NT2/D1 (cell line): ENCODE results near the gene URAD.
A peak's percentile ranks its signal among the peaks of the same experiment; 100 is the strongest.

Source experiments
- SUZ12 ChIP-seq: IDR thresholded peaks from 2 replicates; pipeline ENCODE4 v1.6.1; 2011; ENCODE audit not compliant: insufficient read length, insufficient read depth; ENCODE audit errors: extremely low read depth
- YY1 ChIP-seq: IDR thresholded peaks from 2 replicates; pipeline ENCODE4 v1.6.1; 2011; ENCODE audit not compliant: insufficient read length, insufficient read depth
- ZNF274 ChIP-seq: IDR thresholded peaks from 2 replicates; pipeline ENCODE4 v1.6.1; 2011; ENCODE audit warnings: mild to moderate bottlenecking, low read depth, low read length

DNA sequence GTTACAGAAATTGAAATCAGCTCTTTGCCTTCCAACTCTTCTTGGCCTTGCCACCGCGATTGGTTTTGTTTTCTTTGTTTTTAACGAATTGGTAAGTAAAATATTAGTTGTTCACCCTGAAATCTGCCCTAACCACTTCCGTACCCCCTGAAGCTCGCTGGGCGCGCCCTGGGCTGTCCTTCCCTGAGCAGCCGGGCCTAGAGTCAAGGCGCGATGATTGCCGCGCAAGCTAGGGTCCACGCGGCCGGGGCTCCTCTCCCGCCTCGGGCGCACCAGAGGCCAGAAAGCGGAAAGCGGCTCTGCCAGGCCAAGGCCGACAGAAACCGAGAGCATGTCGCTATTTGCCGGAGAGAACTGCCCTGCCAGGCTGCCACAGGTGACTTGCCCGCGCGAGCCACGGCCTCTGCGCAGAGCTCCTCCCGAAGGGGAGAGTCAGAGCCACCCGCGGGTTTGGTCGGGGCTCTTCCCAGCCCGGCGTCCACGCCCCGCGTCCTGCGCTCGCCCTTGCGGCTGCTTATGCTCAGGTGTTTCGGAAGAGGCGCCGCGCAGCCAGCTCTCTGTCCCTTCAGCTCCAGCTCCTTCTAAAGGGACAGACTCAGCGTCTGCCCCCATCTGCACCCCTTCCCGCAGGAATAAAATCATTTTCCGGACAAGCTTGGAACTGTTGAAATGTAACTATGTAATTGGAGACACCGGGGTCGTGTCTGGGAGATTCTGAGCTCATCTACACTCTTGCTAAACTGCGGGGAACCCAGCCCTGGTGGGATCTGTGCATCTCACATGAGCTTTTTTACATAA lies 12.7 kb downstream of the URAD start:
- TF ChIP-seq SUZ12: peak; percentile 80
- TF ChIP-seq YY1: no peak
- TF ChIP-seq ZNF274: no peak
